MM.1S (cell line): ENCODE measurements around the gene C12orf56.

Experiments
- EZH2 ChIP-seq: fragments of 300-600 bp; sonication (generic); optimal IDR thresholded peaks from 2 replicates; pipeline ENCODE3; 2017; ENCODE audit warnings: low read depth, mild to moderate bottlenecking, antibody characterized with exemption, low read length, mixed read lengths
- EZH2phosphoT487 ChIP-seq: fragments of 300-600 bp; sonication (generic); IDR thresholded peaks from 2 replicates; pipeline ENCODE4 v1.6.1; 2018; ENCODE audit warnings: antibody characterized with exemption, low read length
- TF ChIP-seq, protein P1 (sequence below): fragments of 300-600 bp; sonication (generic); IDR thresholded peaks from 2 replicates; pipeline ENCODE4 v1.5.1; 2016; ENCODE audit warnings: antibody characterized with exemption, low read length, mixed read lengths

DNA sequence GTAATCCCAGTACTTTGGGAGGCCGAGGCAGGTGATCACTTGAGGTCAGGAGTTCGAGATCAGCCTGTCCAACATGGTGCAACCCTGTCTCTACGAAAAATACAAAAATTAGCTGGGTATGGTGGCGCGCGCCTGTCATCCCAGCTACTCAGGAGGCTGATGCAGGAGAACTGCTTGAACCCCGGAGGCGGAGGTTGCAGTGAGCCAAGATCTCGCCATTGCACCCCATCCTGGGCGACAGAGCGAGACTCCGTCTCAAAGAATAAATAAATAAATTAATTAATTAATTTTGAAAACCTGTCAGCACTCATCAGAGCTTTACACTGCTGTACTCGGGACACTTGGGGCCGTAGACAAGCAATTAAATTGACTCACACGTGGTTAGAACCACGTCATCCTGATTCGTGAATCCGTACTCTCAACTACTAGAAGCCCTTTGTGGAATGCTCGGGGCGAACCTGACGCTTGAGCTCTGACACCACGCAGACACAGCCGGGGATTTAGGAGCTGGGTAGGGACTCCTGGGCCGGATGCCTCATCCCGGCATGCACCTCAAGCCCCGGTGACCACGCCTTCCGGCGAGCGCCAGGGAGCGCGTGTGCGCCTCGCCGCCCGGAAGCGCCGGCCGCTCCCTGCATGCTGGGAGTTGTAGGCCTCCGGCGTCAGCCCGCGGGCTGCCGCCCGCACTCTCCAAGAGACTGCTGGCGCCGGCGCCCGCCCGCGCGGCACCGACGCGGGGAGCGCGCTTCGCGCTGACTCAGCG, 13.3 kb upstream of the C12orf56 start, which contains the start of gene XPOT:
- TF ChIP-seq, protein P1, sequence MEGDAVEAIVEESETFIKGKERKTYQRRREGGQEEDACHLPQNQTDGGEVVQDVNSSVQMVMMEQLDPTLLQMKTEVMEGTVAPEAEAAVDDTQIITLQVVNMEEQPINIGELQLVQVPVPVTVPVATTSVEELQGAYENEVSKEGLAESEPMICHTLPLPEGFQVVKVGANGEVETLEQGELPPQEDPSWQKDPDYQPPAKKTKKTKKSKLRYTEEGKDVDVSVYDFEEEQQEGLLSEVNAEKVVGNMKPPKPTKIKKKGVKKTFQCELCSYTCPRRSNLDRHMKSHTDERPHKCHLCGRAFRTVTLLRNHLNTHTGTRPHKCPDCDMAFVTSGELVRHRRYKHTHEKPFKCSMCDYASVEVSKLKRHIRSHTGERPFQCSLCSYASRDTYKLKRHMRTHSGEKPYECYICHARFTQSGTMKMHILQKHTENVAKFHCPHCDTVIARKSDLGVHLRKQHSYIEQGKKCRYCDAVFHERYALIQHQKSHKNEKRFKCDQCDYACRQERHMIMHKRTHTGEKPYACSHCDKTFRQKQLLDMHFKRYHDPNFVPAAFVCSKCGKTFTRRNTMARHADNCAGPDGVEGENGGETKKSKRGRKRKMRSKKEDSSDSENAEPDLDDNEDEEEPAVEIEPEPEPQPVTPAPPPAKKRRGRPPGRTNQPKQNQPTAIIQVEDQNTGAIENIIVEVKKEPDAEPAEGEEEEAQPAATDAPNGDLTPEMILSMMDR, result no peak
- no peak for TF ChIP-seq EZH2
- no peak for TF ChIP-seq EZH2phosphoT487
